Fibroblast of the aortic adventitia (primary cell): Measurements from ENCODE around the gene FAM162B. TPM values are rescaled to one million over a fixed set of nuclear protein-coding genes. Genes with fewer than 3 reads are reported as not detected.
"Not testable (repeated sequence)": the region's sequence is repeated elsewhere in the genome, so short reads cannot be mapped to it uniquely, and the experiment has no call there.

Experiments used
- DNase-seq: peaks from one replicate; pipeline ENCODE4 v3.0.0-alpha.2; 2010; ENCODE audit warnings: low read depth
- H3K4me3 ChIP-seq: 2 replicates; pipeline ENCODE4 v1.5.1; 2011; ENCODE audit warnings: low read depth, mild to moderate bottlenecking, control low read depth, low read length, moderate library complexity
- total RNA-seq: library from RNA; depleted of rRNA; stranded (reverse); fragments of >200 nt; gene quantifications from 2 replicates; pipeline ENCODE4 v1.2.3, GENCODE V29; 2012; ENCODE audit warnings: low replicate concordance
- TF ChIP-seq, protein P1 (sequence below): IDR thresholded peaks from 2 replicates; pipeline ENCODE4 v1.5.1; 2011; ENCODE audit warnings: mild to moderate bottlenecking, low read length, control low read depth, inconsistent platforms; ENCODE audit not compliant: insufficient read depth

Gene FAM162B
- total RNA-seq, 1 donor, result not detected

- TF ChIP-seq, protein P1, sequence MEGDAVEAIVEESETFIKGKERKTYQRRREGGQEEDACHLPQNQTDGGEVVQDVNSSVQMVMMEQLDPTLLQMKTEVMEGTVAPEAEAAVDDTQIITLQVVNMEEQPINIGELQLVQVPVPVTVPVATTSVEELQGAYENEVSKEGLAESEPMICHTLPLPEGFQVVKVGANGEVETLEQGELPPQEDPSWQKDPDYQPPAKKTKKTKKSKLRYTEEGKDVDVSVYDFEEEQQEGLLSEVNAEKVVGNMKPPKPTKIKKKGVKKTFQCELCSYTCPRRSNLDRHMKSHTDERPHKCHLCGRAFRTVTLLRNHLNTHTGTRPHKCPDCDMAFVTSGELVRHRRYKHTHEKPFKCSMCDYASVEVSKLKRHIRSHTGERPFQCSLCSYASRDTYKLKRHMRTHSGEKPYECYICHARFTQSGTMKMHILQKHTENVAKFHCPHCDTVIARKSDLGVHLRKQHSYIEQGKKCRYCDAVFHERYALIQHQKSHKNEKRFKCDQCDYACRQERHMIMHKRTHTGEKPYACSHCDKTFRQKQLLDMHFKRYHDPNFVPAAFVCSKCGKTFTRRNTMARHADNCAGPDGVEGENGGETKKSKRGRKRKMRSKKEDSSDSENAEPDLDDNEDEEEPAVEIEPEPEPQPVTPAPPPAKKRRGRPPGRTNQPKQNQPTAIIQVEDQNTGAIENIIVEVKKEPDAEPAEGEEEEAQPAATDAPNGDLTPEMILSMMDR, result no peak
- H3K4me3 ChIP-seq, result no peak overlapping the region
- DNase-seq, result no peak
These were observed 1.5 kb downstream of the FAM162B start for GRCh38 chr6:116763906-116764628.

- TF ChIP-seq, protein P1, result no peak
- no peak for DNase-seq
- no peak overlapping the region for H3K4me3 ChIP-seq
These were observed 2.5 kb downstream of the FAM162B start for GRCh38 chr6:116763048-116763447.

- TF ChIP-seq, protein P1, result no peak
- H3K4me3 ChIP-seq, result no peak overlapping the region
- no peak for DNase-seq
These were observed 3.3 kb downstream of the FAM162B start for GRCh38 chr6:116762235-116762634.

DNA sequence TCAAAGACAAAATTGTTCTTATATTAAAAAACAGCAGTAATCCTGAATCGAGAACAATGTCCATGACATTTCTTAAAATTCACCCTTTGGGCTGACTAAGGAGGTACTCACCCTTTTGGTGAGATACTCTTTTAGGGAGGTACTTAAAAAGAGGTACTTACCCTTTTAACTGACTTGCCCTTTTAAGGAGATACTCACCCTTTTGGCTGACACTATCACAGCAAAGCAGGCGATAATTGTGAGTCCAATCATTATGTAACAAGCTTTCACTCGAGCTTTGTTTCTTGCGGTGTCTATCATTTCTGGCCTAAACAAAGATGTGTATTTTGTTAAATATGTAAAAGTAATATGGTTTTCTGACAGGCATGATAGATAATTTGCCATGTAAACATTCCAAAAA is 3.7 kb downstream of the FAM162B start:
- TF ChIP-seq, protein P1, result no peak
- DNase-seq, result no peak

GRCh38 chr6:116745176-116745575 is 20.3 kb downstream of the FAM162B start:
- no peak for DNase-seq
- TF ChIP-seq, protein P1, result no peak
- no peak overlapping the region for H3K4me3 ChIP-seq

More for the DNA sequence above, 3.7 kb downstream of the FAM162B start:
- no peak overlapping the region for H3K4me3 ChIP-seq

DNA sequence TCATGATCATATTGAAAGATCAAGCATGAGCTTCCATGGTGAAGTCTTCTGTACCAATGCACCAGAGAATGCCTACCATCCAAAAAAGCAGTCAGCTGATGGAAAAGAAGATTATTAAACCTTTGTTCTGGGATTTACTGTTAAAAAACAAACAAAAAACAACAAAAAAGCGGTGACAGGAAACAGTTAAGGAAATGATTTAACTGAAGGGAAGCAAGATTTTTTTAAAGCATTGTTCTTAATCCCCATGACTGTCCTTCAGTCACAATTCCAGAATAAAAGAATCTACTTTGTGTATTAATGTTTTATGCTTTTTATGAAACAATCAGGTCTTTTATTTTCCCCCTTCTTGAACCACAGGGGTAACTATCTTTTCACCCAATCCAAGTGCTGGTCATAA is 23.9 kb downstream of the FAM162B start:
- TF ChIP-seq, protein P1, result no peak
- DNase-seq, result no peak
- no peak overlapping the region for H3K4me3 ChIP-seq

- not testable (repeated sequence) for DNase-seq, H3K4me3 ChIP-seq
These were observed 25.0 kb downstream of the FAM162B start for GRCh38 chr6:116740486-116740885.
